GDM1 (cell line): Measurements from ENCODE around the gene PLG.
"Not testable (repeated sequence)": the region's sequence is repeated elsewhere in the genome, so short reads cannot be mapped to it uniquely, and the experiment has no call there.

ENCODE experiments used
- DNase-seq: peaks from one replicate; lab custom pipeline; 2025; lab: John Stamatoyannopoulos, UW

Gene PLG

GRCh38 chr6:160701918-160702680 is at the start of gene PLG:
Gene PLG, plus strand, starts transcription at chr6:160702244. Its CDS starts 61 bp downstream, at chr6:160702305.
- DNase-seq = not testable (repeated sequence)

- DNase-seq = no peak
Observed at GRCh38 chr6:160659562-160659961, 42.5 kb upstream of the PLG start.

- no peak for DNase-seq
Observed at GRCh38 chr6:160661216-160661615, 40.8 kb upstream of the PLG start.

GRCh38 chr6:160662429-160662828 is 39.6 kb upstream of the PLG start:
- no peak for DNase-seq

GRCh38 chr6:160662842-160663241 is 39.2 kb upstream of the PLG start:
- DNase-seq = no peak

- not testable (repeated sequence) for DNase-seq
Observed at GRCh38 chr6:160664198-160664597, 37.8 kb upstream of the PLG start, which contains the start of gene LPA. Gene LPA, minus strand, starts transcription at chr6:160664275. Its CDS starts 61 bp downstream, at chr6:160664214.

GRCh38 chr6:160667639-160668481 is 34.2 kb upstream of the PLG start:
- DNase-seq = no peak

GRCh38 chr6:160668589-160668988 is 33.5 kb upstream of the PLG start:
- DNase-seq = no peak

- DNase-seq = not testable (repeated sequence)
Observed at GRCh38 chr6:160676418-160676817, 25.6 kb upstream of the PLG start.

- no peak for DNase-seq
Observed at GRCh38 chr6:160678230-160678629, 23.8 kb upstream of the PLG start.

- DNase-seq = no peak
Observed at GRCh38 chr6:160678744-160679401, 23.2 kb upstream of the PLG start.

GRCh38 chr6:160679402-160679769 is 22.7 kb upstream of the PLG start:
- no peak for DNase-seq

- not testable (repeated sequence) for DNase-seq
Observed at GRCh38 chr6:160685101-160685761, 16.8 kb upstream of the PLG start.

GRCh38 chr6:160685762-160686450 is 16.1 kb upstream of the PLG start:
- no peak for DNase-seq

- no peak for DNase-seq
Observed at GRCh38 chr6:160690458-160690857, 11.6 kb upstream of the PLG start.

GRCh38 chr6:160691617-160692016 is 10.4 kb upstream of the PLG start:
- no peak for DNase-seq

GRCh38 chr6:160692369-160692959 is 9.6 kb upstream of the PLG start:
- DNase-seq = no peak

- DNase-seq = not testable (repeated sequence)
Observed at GRCh38 chr6:160695025-160695424, 7.0 kb upstream of the PLG start.

GRCh38 chr6:160695622-160696021 is 6.4 kb upstream of the PLG start:
- DNase-seq = not testable (repeated sequence)

GRCh38 chr6:160696884-160697283 is 5.2 kb upstream of the PLG start:
- not testable (repeated sequence) for DNase-seq

- no peak for DNase-seq
Observed at GRCh38 chr6:160697826-160698225, 4.2 kb upstream of the PLG start.
